GM13977 (cell line): ENCODE data around the gene EN2.

Experiments used
- DNase-seq: peaks from one replicate; pipeline ENCODE4 v3.0.0; 2012; ENCODE audit warnings: low spot score
- CTCF ChIP-seq: IDR thresholded peaks from 2 replicates; pipeline ENCODE4 v1.5.1; 2012; ENCODE audit warnings: mild to moderate bottlenecking, control low read depth; ENCODE audit not compliant: insufficient read depth; ENCODE audit errors: extremely low read depth, missing control alignments
- in situ Hi-C: fragments of 300-500 bp; cut with MboI; formaldehyde crosslinking; loops from one replicate; pipeline ENCODE4 v1.12.0; 2022; ENCODE audit warnings: low sequenced_read_pairs, low pct_unique_long_range_greater_than_20kb, mixed read lengths, inconsistent platforms; ENCODE audit not compliant: unreplicated experiment

The EN2 gene

DNA sequence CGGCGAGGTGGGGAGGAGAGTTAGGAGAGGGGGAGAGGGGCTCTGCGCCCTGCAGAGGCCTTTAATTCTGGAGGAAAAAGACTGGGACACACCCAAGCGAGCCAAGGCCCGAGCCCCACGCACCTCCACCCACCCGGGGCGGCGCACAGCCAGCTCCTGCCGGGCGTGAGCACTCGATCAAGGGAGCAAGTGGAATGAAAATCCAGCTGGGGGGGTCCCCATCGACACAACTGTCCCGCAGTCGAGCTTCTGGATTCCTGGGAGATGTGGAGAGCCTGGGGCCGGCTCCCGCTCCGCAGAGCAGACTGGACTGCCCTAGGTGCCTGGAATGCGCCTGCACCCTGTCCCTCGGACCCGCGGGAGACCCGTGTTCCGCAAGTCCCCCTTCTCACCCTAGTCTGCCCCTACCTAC lies 7.4 kb upstream of the EN2 start:
- in situ Hi-C loops = loop anchor here (10.0 to 25.0 kb wide), 2 partner anchors 64 to 1562 kb away; partner anchors contain the start of gene MNX1
- DNase-seq = no peak
- TF ChIP-seq CTCF = no peak

- peak; percentile 33 for DNase-seq
- in situ Hi-C loops = loop anchor here (10.0 to 25.0 kb wide), 2 partner anchors 64 to 1561 kb away; partner anchors contain the start of gene MNX1
- TF ChIP-seq CTCF = no peak
Observed at GRCh38 chr7:155450970-155451801, 6.7 kb upstream of the EN2 start.

DNA sequence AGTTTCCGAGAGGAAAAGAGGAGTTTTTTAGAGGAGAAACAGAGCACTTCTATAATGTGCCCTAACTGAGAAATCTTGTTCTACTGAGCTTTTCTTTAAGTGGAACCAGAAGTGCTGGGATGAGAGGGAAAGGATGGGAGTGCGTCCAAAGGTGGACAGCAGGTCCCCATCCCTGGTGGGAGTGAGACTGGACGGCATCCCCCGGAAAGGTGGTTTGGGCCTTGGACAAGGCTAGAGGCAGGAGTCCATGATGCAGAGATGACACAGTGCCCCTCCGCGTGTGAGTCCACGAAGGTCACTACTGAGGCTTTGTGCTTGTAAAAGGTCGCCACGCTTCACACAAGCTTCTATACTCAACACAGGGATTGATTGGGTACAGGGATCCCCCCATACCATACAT lies 6.1 kb upstream of the EN2 start:
- DNase-seq = no peak
- no peak for TF ChIP-seq CTCF
- in situ Hi-C loops = loop anchor here (10.0 to 25.0 kb wide), 2 partner anchors 63 to 1560 kb away; partner anchors contain the start of gene MNX1

GRCh38 chr7:155452505-155453295 lies 5.2 kb upstream of the EN2 start:
- TF ChIP-seq CTCF = no peak
- no peak for DNase-seq
- in situ Hi-C loops = loop anchor here (10.0 to 25.0 kb wide), 2 partner anchors 62 to 1560 kb away; partner anchors contain the start of gene MNX1

- DNase-seq = no peak
- in situ Hi-C loops = loop anchor here (10.0 to 25.0 kb wide), 2 partner anchors 61 to 1559 kb away; partner anchors contain the start of gene MNX1
- TF ChIP-seq CTCF = no peak
Observed at GRCh38 chr7:155453296-155454182, 4.4 kb upstream of the EN2 start.
